Memory B cell (primary cell): ENCODE measurements around the gene AFDN.

Source experiments
- ATAC-seq: fragments of 150-1000 bp; cut with Tn5 transposase; 2 replicates; pipeline ENCODE4 v1.10.0; 2021; ENCODE audit warnings: low read depth, mild to moderate bottlenecking, moderate library complexity
- DNase-seq, 2 donors: peaks; one replicate each; pipeline ENCODE4 v3.0.0; 2022; ENCODE audit warnings: low spot score in 2 of 2
- H3K27ac Mint-ChIP-seq: one replicate; pipeline ENCODE4 v1.8.0; 2022; ENCODE audit warnings: mild to moderate bottlenecking, moderate library complexity, mixed read lengths
- H3K27me3 Mint-ChIP-seq: one replicate; pipeline ENCODE4 v1.8.0; 2022; ENCODE audit warnings: mixed read lengths
- H3K36me3 Mint-ChIP-seq: one replicate; pipeline ENCODE4 v1.8.0; 2022; ENCODE audit warnings: mild to moderate bottlenecking, mixed read lengths
- H3K4me1 Mint-ChIP-seq: one replicate; pipeline ENCODE4 v1.8.0; 2022; ENCODE audit warnings: mixed read lengths
- H3K4me3 Mint-ChIP-seq: one replicate; pipeline ENCODE4 v1.8.0; 2022; ENCODE audit warnings: mild to moderate bottlenecking, moderate library complexity, mixed read lengths
- H3K9me3 Mint-ChIP-seq: one replicate; pipeline ENCODE4 v1.8.0; 2022; ENCODE audit warnings: mixed read lengths

AFDN gene

GRCh38 chr6:167826896-167827582 is at the start of gene AFDN:
Gene AFDN (plus strand): TSS chr6:167826911. CDS start chr6:167827133, 222 bp downstream.
- H3K4me3 Mint-ChIP-seq: peak within 1 kb of the TSS; percentile 91
- DNase-seq (peak in 1 of 2 donors; percentile 64), ATAC-seq (peak; percentile 30)
- peaks cover 19% of the 10 kb centered on the region for H3K4me1 Mint-ChIP-seq
- no peaks in the 10 kb centered on the region for H3K9me3 Mint-ChIP-seq
- H3K27ac Mint-ChIP-seq: peak within 1 kb of the TSS; percentile 82
- H3K27me3 Mint-ChIP-seq: no peaks in the 10 kb centered on the region
- no peaks in the 10 kb centered on the region for H3K36me3 Mint-ChIP-seq

- H3K4me3 Mint-ChIP-seq: no peak overlapping the region
- no peak overlapping the region for H3K27ac Mint-ChIP-seq
- DNase-seq: no peak
- H3K9me3 Mint-ChIP-seq: no peaks in the 10 kb centered on the region
- peaks cover 1% of the 10 kb centered on the region for H3K36me3 Mint-ChIP-seq
- H3K27me3 Mint-ChIP-seq: peaks cover 15% of the 10 kb centered on the region
- no peak for ATAC-seq
- no peaks in the 10 kb centered on the region for H3K4me1 Mint-ChIP-seq
Measured at GRCh38 chr6:167778497-167779128, 48.1 kb upstream of the AFDN start.

GRCh38 chr6:167779129-167779992 is 47.4 kb upstream of the AFDN start:
- H3K27ac Mint-ChIP-seq: no peak overlapping the region
- peaks cover 15% of the 10 kb centered on the region for H3K27me3 Mint-ChIP-seq
- peaks cover 1% of the 10 kb centered on the region for H3K36me3 Mint-ChIP-seq

GRCh38 chr6:167779993-167780655 is 46.6 kb upstream of the AFDN start:
- DNase-seq (no peak), ATAC-seq (no peak)
- no peak overlapping the region for H3K27ac Mint-ChIP-seq
- no peak overlapping the region for H3K4me3 Mint-ChIP-seq
- no peaks in the 10 kb centered on the region for H3K9me3 Mint-ChIP-seq
- peaks cover 15% of the 10 kb centered on the region for H3K27me3 Mint-ChIP-seq
- no peaks in the 10 kb centered on the region for H3K4me1 Mint-ChIP-seq
- H3K36me3 Mint-ChIP-seq: peaks cover 1% of the 10 kb centered on the region

More at GRCh38 chr6:167779129-167779992, 47.4 kb upstream of the AFDN start:
- H3K4me1 Mint-ChIP-seq: no peaks in the 10 kb centered on the region
- ATAC-seq: no peak
- H3K4me3 Mint-ChIP-seq: no peak overlapping the region
- no peaks in the 10 kb centered on the region for H3K9me3 Mint-ChIP-seq
- no peak for DNase-seq

- no peak overlapping the region for H3K27ac Mint-ChIP-seq
- no peaks in the 10 kb centered on the region for H3K9me3 Mint-ChIP-seq
- DNase-seq (no peak), ATAC-seq (no peak)
- H3K27me3 Mint-ChIP-seq: peaks cover 13% of the 10 kb centered on the region
- H3K36me3 Mint-ChIP-seq: peaks cover 1% of the 10 kb centered on the region
- no peaks in the 10 kb centered on the region for H3K4me1 Mint-ChIP-seq
- no peak overlapping the region for H3K4me3 Mint-ChIP-seq
Measured at GRCh38 chr6:167781066-167781767, 45.5 kb upstream of the AFDN start.

- ATAC-seq: no peak
- H3K36me3 Mint-ChIP-seq: peaks cover 1% of the 10 kb centered on the region
Measured at GRCh38 chr6:167781868-167782267, 44.8 kb upstream of the AFDN start.

GRCh38 chr6:167782698-167783517 is 43.8 kb upstream of the AFDN start:
- no peak overlapping the region for H3K4me3 Mint-ChIP-seq
- H3K27me3 Mint-ChIP-seq: peaks cover 11% of the 10 kb centered on the region
- H3K9me3 Mint-ChIP-seq: no peaks in the 10 kb centered on the region
- DNase-seq (no peak), ATAC-seq (no peak)
- H3K27ac Mint-ChIP-seq: no peak overlapping the region
- peaks cover 1% of the 10 kb centered on the region for H3K36me3 Mint-ChIP-seq
- H3K4me1 Mint-ChIP-seq: no peaks in the 10 kb centered on the region

More at GRCh38 chr6:167781868-167782267, 44.8 kb upstream of the AFDN start:
- Mint-ChIP-seq H3K9me3 (no peaks in the 10 kb centered on the region), H3K4me3 (no peak overlapping the region), H3K27ac (no peak overlapping the region), H3K4me1 (no peaks in the 10 kb centered on the region), H3K27me3 (peaks cover 13% of the 10 kb centered on the region)
- no peak for DNase-seq

GRCh38 chr6:167786853-167787675 is 39.6 kb upstream of the AFDN start:
- Mint-ChIP-seq H3K36me3 (no peaks in the 10 kb centered on the region), H3K27ac (no peak overlapping the region), H3K4me3 (no peak overlapping the region), H3K9me3 (no peaks in the 10 kb centered on the region), H3K4me1 (no peaks in the 10 kb centered on the region), H3K27me3 (peaks cover 13% of the 10 kb centered on the region)
- no peak for ATAC-seq
- no peak for DNase-seq

- Mint-ChIP-seq H3K4me3 (no peak overlapping the region), H3K9me3 (no peaks in the 10 kb centered on the region), H3K27me3 (peaks cover 15% of the 10 kb centered on the region), H3K36me3 (no peaks in the 10 kb centered on the region), H3K27ac (no peak overlapping the region), H3K4me1 (no peaks in the 10 kb centered on the region)
- DNase-seq: no peak
- no peak for ATAC-seq
Measured at GRCh38 chr6:167787896-167788562, 38.7 kb upstream of the AFDN start.

GRCh38 chr6:167788563-167788903 is 38.2 kb upstream of the AFDN start:
- Mint-ChIP-seq H3K27me3 (peaks cover 15% of the 10 kb centered on the region), H3K36me3 (no peaks in the 10 kb centered on the region), H3K4me1 (no peaks in the 10 kb centered on the region), H3K9me3 (no peaks in the 10 kb centered on the region), H3K27ac (no peak overlapping the region), H3K4me3 (no peak overlapping the region)
- ATAC-seq (no peak), DNase-seq (no peak)

- Mint-ChIP-seq H3K27ac (no peak overlapping the region), H3K4me3 (no peak overlapping the region), H3K27me3 (peaks cover 15% of the 10 kb centered on the region), H3K36me3 (no peaks in the 10 kb centered on the region), H3K9me3 (no peaks in the 10 kb centered on the region), H3K4me1 (no peaks in the 10 kb centered on the region)
- no peak for DNase-seq
- ATAC-seq: no peak
Measured at GRCh38 chr6:167789358-167789757, 37.4 kb upstream of the AFDN start.
